ENCODE results near the gene COL9A1.

DNA sequence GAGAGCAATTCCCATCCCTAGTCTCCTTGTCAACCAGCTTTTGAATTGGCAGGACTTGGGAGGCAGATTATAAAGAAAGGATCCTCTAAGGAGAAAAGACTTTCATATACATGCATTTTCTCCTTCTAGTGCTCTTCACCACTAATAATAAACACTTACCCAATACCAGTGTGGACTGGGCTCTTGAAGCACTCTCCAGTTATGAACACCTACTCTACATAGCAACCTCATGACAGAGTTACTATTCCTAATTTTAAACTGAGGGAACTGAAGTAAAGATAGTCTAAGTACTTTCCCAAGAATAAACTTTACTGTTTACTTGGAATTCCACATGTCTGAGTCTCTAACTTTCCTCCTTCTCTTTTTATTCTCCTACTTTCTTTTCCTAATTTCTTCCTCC is 4.8 kb downstream of the COL9A1 start:
- TF ChIP-seq, protein P1, sequence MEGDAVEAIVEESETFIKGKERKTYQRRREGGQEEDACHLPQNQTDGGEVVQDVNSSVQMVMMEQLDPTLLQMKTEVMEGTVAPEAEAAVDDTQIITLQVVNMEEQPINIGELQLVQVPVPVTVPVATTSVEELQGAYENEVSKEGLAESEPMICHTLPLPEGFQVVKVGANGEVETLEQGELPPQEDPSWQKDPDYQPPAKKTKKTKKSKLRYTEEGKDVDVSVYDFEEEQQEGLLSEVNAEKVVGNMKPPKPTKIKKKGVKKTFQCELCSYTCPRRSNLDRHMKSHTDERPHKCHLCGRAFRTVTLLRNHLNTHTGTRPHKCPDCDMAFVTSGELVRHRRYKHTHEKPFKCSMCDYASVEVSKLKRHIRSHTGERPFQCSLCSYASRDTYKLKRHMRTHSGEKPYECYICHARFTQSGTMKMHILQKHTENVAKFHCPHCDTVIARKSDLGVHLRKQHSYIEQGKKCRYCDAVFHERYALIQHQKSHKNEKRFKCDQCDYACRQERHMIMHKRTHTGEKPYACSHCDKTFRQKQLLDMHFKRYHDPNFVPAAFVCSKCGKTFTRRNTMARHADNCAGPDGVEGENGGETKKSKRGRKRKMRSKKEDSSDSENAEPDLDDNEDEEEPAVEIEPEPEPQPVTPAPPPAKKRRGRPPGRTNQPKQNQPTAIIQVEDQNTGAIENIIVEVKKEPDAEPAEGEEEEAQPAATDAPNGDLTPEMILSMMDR (IDR thresholded peaks at IDR 0.05) = no peak
- no peak for TF ChIP-seq POLR2AphosphoS5 (IDR thresholded peaks at IDR 0.05)

All from prostate gland (tissue), 2 donors.